ENCODE results near the gene LIPG.

GRCh38 chr18:49619801-49620200, 57.9 kb downstream of the LIPG start:
- TF ChIP-seq CTCF (IDR thresholded peaks at IDR 0.05) (no peak), POLR2A (IDR thresholded peaks at IDR 0.05) (no peak)
